MCF 10A (cell line): Measurements from ENCODE around the gene CNTNAP2. TPM values are rescaled to one million over a fixed set of nuclear protein-coding genes. Genes with fewer than 3 reads are reported as not detected.

ENCODE experiments used
- BruUV-seq: library from RNA; stranded (reverse); fragments of 400-500 nt; replicated peaks from 2 replicates; lab custom pipeline; 2021; lab: Mats Ljungman, UMichigan
- CTCF ChIA-PET: fragments of 300-600 bp; sonication (Branson Sonifier 250); formaldehyde crosslinking; extraction: SDS; loops from one replicate; lab custom pipeline; 2021; ENCODE audit warnings: antibody characterized with exemption, inconsistent platforms; lab: Yijun Ruan, JAX
- POLR2A ChIA-PET: fragments of 300-600, 350-650 bp; sonication (Branson Sonifier 250); formaldehyde crosslinking; extraction: SDS; loops from one replicate; lab custom pipeline; 2020; ENCODE audit warnings: antibody characterized with exemption, inconsistent platforms; lab: Yijun Ruan, JAX
- DNase-seq: peaks from one replicate; pipeline ENCODE4 v3.0.0-alpha.2; 2018; ENCODE audit not compliant: unreplicated experiment
- H3K27ac Mint-ChIP-seq: one replicate; pipeline ENCODE4 v1.8.0; 2022; ENCODE audit warnings: mild to moderate bottlenecking, low read depth, mixed read lengths; ENCODE audit not compliant: unreplicated experiment
- H3K27me3 Mint-ChIP-seq: one replicate; pipeline ENCODE4 v1.8.0; 2022; ENCODE audit warnings: mixed read lengths; ENCODE audit not compliant: insufficient read depth, unreplicated experiment
- H3K36me3 Mint-ChIP-seq: one replicate; pipeline ENCODE4 v1.8.0; 2022; ENCODE audit warnings: mild to moderate bottlenecking, moderate library complexity, mixed read lengths; ENCODE audit not compliant: insufficient read depth, unreplicated experiment
- H3K4me1 Mint-ChIP-seq: one replicate; pipeline ENCODE4 v1.8.0; 2022; ENCODE audit warnings: mixed read lengths; ENCODE audit not compliant: insufficient read depth, unreplicated experiment
- H3K4me3 Mint-ChIP-seq: one replicate; pipeline ENCODE4 v1.8.0; 2022; ENCODE audit warnings: mild to moderate bottlenecking, moderate library complexity, mixed read lengths; ENCODE audit not compliant: unreplicated experiment
- H3K9me3 Mint-ChIP-seq: one replicate; pipeline ENCODE4 v1.8.0; 2022; ENCODE audit warnings: mixed read lengths; ENCODE audit not compliant: unreplicated experiment
- CTCF ChIP-seq: fragments of 200-600 bp; IDR thresholded peaks from one replicate; pipeline ENCODE4 v1.8.0; 2022; ENCODE audit warnings: antibody characterized with exemption, mild to moderate bottlenecking; ENCODE audit not compliant: unreplicated experiment
- intact Hi-C: fragments of 100-400 bp; cut with micrococcal nuclease; formaldehyde crosslinking; loops from 2 replicates; pipeline ENCODE4 v1.14.1; 2022
- total RNA-seq: library from RNA; stranded (reverse); gene quantifications from 2 replicates; pipeline ENCODE4 v1.2.3, GENCODE V29; 2022

Gene CNTNAP2
- total RNA-seq, 1 experiment from 2014 or later: 1.1 TPM

DNA sequence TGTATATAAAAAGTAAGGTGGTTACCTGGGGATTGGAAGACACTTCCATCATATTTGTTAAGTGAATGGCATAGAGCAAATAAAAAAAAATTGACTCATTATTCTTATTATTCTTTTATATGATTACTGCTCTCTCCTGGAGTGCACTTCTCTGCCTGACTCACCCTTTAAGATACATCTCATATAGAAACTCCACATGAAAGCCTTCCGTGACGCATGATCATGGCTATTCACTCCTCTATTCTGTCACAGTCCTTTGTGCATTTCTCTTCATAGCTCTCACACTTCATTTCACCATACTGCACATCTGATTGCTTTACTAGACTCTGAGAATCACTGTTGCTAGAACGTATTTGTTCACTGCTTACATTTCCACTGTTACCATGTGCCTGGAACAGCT lies 597.3 kb downstream of the CNTNAP2 start:
- H3K9me3 Mint-ChIP-seq: no peaks in the 10 kb centered on the region
- no peak overlapping the region for H3K4me3 Mint-ChIP-seq

GRCh38 chr7:146720195-146720594 lies 603.6 kb downstream of the CNTNAP2 start:
- H3K4me1 Mint-ChIP-seq: no peaks in the 10 kb centered on the region
- H3K4me3 Mint-ChIP-seq: no peak overlapping the region
- H3K9me3 Mint-ChIP-seq: no peaks in the 10 kb centered on the region
- no peak for TF ChIP-seq CTCF
- H3K27me3 Mint-ChIP-seq: peaks cover 23% of the 10 kb centered on the region
- no TSS peak for BruUV-seq
- intact Hi-C loops: no loop called here
- H3K36me3 Mint-ChIP-seq: no peaks in the 10 kb centered on the region
- no peak overlapping the region for H3K27ac Mint-ChIP-seq
- ChIA-PET CTCF (interaction anchor here (0.9 kb wide), 1 partner anchor 9 kb away, joined by 4 read pairs; no protein-coding TSS in a partner anchor), POLR2A (no interaction called here)
- no peak for DNase-seq

More for the DNA sequence above, 597.3 kb downstream of the CNTNAP2 start:
- no peaks in the 10 kb centered on the region for H3K36me3 Mint-ChIP-seq
- TF ChIP-seq CTCF: no peak
- peaks cover 8% of the 10 kb centered on the region for H3K27me3 Mint-ChIP-seq
- intact Hi-C loops: no loop called here
- no peaks in the 10 kb centered on the region for H3K4me1 Mint-ChIP-seq
- ChIA-PET POLR2A (no interaction called here), CTCF (no interaction called here)
- no peak overlapping the region for H3K27ac Mint-ChIP-seq
- BruUV-seq: no TSS peak
- DNase-seq: no peak

DNA sequence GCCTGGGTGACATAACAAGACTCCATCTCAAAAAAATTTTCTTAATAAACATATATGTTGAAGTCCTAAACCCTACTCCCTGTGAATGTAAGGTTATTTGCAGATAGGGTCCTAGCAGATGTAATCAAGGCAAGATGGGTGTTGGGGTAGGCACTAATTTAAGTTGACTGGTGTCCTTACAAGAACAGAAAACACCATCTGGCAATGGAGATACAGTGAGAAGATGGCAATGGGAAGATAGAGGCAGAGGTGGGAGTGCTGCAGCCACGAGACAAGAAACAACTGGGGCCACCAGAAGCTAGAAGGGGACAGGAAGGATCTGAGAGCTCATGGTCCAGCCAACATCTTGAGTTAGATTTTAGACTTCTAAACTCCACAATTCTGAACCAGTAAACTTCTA lies 606.4 kb downstream of the CNTNAP2 start:
- POLR2A ChIA-PET: interaction anchor here (0.6 kb wide), 1 partner anchor 69 kb away, joined by 3 read pairs; no protein-coding TSS in a partner anchor
- Mint-ChIP-seq H3K9me3 (no peaks in the 10 kb centered on the region), H3K36me3 (no peaks in the 10 kb centered on the region), H3K27me3 (peaks cover 44% of the 10 kb centered on the region), H3K4me3 (no peak overlapping the region), H3K4me1 (no peaks in the 10 kb centered on the region), H3K27ac (no peak overlapping the region)
- CTCF ChIA-PET: interaction anchor here (0.7 kb wide), 1 partner anchor 48 kb away, joined by 3 read pairs; no protein-coding TSS in a partner anchor
- no peak for DNase-seq
- no peak for TF ChIP-seq CTCF
- BruUV-seq: no TSS peak
- intact Hi-C loops: no loop called here

DNA sequence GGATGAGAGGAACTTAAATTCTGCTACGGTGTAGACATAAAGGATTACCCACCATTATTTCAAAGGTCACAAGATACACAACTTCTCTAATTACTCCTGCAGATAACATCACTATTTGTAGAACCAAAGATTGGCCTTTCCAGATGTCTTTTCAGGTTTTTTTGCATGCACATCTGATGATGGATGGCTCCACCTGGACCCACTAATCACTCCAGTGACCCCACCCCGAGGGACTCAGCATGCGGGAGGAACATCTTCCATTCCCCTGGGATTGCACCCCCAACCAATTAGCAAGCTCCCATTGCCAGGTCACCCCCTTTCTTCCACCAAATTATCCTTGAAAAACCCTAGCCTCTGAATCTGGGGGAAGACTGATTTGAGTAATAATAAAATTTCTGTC lies 608.9 kb downstream of the CNTNAP2 start:
- ChIA-PET CTCF (no interaction called here), POLR2A (interaction anchor here (1.0 kb wide), 1 partner anchor 13 kb away, joined by 3 read pairs; no protein-coding TSS in a partner anchor)
- no TSS peak for BruUV-seq
- TF ChIP-seq CTCF: no peak
- no peak overlapping the region for H3K27ac Mint-ChIP-seq
- peaks cover 48% of the 10 kb centered on the region for H3K27me3 Mint-ChIP-seq
- intact Hi-C loops: no loop called here
- H3K4me3 Mint-ChIP-seq: no peak overlapping the region
- H3K4me1 Mint-ChIP-seq: no peaks in the 10 kb centered on the region
- no peak for DNase-seq
- H3K9me3 Mint-ChIP-seq: no peaks in the 10 kb centered on the region
- no peaks in the 10 kb centered on the region for H3K36me3 Mint-ChIP-seq
